GM18508 (cell line): Measurements from ENCODE around the gene PIRT.
"Not testable (repeated sequence)": the region's sequence is repeated elsewhere in the genome, so short reads cannot be mapped to it uniquely, and the experiment has no call there.

Source experiments
- ATAC-seq: cut with Tn5 transposase; IDR thresholded peaks from one replicate; pipeline ENCODE4 v1.9.1; 2021; ENCODE audit warnings: moderate number of reproducible peaks; ENCODE audit not compliant: insufficient read depth, unreplicated experiment

PIRT gene

DNA sequence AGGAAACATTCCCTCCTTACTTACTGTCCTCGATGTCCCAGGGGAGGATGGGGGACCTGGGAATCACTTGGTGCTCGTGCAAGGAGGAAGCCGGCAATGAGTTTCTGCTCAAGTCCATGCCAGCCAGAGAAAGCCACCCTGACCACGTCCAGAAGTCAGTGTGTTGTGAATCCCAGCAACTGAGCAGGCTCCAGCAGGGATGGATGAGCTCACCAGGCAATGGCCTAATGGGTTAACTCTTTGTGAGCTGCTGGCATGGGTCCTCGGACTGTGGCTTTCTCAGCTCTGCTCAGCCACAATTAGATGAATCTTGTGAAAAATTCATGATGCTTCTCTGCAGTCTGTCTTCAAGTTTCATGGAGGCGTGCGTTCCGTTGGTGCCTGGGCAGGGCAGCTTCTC is at the start of gene PIRT:
PIRT (minus strand) TSS at position 167 of the 400 bp plus-strand sequence. CDS start 12,442 bp downstream, outside the sequence.
- ATAC-seq = no peak

DNA sequence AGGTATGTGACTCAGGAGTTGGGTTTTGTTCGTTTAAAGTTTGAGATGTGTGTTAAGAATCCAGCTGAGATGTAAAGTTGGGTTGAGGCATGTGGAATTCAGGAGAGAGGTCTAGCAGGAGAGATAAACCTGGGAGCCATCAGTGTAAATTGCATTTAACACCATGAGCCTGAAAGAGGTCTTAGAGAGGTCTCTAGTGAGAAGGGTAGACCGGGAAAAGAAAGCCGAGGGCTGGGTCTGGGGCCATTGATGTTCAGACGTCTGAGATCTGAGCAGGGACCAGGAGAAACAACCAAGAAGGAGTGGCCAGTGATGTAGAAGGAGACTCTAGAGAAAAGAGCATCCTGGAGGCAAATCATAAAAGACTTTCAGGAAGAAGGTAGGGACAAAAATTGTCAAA is 44.1 kb upstream of the PIRT start:
- no peak for ATAC-seq

DNA sequence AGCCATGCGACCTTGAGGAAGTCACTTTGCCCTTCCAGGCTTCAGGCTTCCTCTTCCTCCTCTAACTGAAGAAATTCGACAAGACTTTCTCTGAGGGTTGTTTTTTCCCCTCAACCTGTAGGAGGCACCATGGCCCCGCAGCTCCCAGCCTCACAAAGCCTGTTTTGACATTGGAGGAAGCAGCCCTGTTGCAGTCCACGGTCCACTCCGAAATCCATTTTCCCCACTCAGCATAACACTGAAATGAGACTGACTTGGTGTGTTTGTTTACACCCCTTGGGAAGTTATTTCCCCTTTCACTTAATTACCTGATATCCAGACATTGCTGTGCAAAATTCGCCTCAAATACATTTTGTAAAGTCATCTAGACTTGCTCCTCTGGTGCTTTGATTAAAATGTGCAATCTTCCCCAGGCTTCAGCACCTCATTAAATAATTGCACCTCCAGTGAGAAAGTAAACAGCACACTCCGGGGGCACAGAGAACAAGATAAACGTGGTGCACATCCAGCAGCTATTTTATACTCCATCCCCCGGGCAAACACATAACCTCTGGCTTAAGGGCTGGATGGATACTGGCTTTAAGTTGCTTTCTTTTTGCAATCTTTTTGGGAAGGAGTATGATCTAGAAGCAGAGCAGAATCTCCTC is 41.4 kb upstream of the PIRT start:
- no peak for ATAC-seq

DNA sequence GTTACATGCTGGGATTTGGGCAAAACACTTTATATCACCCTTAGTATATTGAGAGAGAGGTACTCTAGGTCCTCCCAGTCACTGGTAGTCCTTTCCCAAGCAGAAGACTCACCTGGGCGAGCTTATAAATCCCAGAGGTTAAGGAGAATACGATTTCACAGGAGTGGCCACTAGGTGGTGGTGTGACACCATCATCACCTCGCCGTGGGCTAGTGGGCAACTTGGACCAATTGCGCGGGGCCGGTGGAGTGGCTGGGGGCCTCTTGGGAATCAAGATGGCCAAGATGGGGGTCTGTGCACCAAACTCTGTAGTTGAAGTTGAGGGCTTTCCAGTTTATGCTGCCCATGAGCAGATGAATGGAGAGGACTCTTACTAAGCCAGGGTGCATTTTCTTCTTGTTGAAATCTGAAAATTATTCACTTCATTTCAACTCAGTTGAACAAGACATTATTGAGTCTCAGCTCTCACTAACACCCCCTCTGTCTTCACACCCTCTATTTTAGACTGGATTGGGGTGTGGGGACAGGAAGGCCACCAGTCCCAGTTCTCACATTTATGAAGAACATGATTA is 38.2 kb upstream of the PIRT start:
- ATAC-seq = no peak

DNA sequence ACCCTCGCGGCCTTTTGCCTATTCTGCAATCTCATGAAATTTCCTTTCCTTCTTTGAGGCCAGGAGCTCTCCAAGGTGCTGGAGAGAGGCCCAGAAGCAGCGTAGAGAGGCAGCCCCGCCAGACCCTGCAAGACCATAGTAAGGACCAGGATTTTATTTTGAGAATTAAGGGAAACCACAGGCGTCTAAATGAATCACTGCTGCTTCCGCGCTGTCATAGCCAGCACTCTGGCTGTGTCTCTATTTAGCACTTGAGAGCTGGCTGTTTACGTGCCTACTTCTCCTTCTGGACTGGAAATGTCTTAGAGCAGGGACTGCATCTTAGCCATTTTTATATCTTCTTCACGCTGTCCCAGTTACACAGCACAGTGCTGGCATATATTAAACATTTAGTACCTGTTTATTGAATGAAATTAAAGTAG is 37.6 kb upstream of the PIRT start:
- ATAC-seq = no peak

DNA sequence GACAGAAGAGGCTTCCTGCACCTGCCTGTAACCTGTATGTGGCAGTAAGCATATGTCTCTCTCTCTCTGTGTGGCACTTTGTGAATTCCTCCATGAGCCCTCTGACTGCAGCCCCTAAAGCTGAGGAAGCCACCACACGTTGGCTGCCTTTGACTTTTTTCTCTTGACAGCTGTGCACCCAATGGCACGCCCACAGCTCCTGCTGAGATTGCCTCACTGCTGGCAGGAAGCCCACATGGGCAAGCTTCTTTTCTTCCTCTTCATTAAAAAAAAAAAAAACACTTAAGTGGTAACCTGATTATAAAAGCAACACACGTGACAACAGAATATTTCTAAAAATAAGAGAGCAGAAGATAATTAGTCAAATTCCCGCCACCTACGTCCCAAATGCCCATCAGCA is 34.0 kb upstream of the PIRT start:
- ATAC-seq = no peak

DNA sequence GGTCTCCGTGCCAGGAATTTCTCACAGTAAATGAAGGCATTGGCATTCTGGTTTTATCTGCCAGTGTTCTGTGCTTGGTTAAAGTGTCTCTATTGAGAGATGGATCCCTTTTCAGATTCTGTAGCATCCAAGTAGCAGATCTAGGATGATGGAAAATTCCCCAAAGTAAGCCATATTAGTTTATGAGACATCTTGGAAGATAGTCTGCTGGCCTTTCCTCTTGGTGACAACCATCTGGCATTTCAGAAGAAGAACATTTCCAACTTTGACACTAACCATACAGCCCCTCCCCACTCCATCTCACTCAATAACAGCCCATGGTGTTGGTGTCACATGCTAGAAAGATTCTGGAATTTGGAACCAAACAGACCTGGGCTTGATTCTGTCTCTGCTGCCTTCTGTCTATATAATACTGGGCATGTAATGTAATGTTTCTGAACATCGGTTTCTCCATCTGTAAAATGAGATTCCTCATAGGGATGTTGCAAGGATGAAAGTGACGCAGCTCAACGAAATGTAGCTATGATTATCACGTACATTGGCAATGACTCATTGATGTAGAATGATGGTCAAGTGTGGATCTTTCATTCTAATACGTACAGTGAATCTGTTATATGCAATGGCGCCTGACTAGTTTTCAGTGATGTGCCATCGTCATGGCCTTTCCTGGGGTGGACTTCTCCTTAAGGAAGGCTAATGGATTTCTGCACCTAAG is 32.6 kb upstream of the PIRT start:
- no peak for ATAC-seq

DNA sequence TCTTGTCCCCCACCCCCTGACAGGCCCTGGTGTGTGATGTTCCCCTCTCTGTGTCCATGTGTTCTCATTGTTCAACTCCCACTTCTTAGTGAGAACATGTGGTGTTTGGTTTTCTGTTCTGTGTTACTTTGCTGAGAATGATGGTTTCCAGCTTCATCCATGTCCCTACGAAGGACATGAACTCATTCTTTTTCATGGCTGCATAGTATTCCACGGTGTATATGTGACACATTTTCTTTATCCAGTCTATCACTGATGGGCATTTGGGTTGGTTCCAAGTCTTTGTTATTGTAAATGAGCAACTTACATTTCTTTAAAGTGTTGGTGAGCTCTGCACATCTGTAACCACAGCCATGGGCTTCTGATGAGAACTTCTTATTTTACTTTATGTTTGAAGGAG is 30.9 kb upstream of the PIRT start:
- ATAC-seq = not testable (repeated sequence)

DNA sequence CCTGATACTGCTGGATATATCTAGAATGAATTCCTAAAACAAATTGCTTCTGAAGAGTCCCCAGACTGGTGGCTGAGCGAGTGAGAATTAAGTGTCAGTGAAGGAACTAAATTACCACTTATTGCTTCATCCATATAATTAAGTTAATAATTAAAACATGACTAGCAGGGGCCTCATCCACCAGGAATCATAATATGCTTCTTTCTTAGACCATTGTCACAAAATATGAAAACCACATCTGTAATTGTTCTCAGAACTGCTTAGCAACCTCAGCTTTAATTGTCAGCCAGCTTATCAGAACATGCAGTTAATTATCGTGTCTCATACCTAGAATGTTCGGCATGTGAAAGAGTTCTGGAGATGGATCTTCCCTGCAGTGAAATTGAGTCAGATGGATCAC is 21.2 kb upstream of the PIRT start:
- no peak for ATAC-seq

DNA sequence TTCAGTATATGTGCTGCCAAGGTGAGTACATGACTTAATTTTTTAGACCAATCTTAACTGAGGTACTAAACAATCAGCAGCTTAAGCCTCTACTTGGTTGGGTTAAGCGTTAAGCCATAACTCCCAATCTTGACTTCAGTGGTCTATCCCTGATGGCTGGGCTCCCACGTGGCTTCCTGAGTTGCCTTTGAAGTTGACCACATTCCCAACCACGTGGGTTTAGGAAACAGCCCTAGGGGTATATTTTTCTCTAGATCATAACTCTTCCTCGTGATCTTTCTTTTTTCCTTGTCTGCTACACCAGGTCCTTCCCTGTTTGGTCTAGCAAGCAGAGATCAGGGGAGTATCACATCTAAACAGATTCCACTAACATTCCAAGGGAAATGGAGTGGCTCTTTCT is 20.1 kb upstream of the PIRT start:
- ATAC-seq = no peak

DNA sequence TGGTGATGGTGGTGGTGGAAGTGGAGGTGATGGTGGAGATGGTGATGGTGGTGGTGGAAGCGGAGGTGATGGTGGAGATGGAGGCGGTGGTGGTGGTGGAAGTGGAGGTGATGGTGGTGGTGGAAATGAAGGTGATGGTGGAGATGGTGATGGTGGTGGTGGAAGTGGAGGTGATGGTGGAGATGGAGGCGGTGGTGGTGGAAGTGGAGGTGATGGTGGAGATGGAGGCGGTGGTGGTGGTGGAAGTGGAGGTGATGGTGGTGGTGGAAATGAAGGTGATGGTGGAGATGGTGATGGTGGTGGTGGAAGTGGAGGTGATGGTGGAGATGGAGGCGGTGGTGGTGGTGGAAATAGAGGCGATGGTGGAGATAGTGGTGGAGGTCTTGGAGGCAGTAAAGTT is 8.7 kb upstream of the PIRT start:
- not testable (repeated sequence) for ATAC-seq

DNA sequence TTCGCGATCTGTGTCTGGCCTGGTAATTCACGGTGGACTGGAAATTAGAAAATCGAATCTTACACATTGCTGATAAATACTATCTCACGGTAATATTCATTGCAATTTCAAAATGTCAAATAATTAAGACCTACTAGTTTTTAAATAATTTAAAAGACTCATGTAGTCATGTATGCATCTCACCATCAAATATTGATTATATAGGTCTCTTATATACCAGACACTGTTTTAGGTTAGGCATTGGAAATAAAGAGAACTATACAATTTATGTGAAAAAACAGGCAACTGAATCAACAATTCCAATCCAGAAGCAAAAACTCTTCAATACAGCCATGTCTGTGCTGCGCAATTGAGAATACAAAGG is 7.5 kb upstream of the PIRT start:
- no peak for ATAC-seq

DNA sequence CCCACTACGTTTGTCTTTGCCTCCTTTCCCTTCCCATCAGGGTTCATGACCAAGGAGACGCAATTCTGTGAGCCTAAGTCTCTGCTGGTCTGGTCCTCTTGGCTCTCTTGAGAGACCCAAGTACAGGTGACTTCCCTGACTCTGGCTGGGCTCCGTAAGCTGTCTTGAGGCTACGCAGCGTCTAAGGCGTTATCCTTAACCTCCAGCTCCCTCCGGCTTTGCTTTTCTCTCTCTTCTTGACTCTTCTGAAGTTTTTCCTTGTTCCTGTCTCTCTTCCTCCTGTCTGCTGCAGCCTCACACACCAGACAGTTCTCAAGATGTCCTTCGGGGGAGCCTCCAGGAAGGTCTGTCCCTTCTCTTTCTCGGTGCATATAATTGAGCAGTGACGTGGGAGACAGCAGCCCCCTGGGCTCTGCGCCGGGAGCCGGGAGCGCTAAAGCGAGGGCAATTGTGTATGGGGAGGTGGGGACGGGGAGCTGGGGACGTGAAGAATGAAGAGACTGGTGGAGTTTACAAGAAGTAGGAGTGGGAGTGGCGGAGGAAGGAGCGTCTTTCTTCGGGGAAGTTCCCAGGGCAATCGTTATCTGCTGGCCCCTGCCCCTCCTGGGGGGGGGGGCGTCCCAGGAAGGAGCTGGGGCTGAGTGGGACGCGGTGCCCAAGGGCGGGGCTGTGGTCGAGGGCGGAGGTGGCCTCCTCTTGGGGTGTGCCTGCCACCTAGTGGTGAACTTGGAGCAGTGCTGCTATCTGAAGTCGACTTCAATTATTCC is 6.9 kb upstream of the PIRT start:
- peak; percentile 61 for ATAC-seq

DNA sequence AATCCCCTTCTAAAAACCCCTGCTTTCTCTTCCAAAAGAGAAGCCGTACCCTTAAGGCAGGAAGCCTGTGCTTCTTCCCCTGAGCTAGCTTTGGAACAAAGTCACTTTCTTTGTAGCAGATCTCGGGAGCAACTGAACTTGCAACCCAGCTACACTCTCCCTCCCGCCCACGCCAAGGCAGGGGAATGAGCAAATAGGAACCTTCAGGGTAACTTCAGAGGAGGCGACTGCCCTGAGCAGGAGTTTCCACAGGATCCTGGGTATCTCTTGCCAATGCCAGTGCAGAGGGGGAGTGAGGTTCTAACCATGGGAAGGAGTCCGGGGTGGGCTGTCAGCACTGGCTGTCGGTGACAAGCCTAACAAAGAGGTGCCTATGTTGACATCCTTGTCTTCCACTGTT is 5.9 kb upstream of the PIRT start:
- ATAC-seq = no peak

DNA sequence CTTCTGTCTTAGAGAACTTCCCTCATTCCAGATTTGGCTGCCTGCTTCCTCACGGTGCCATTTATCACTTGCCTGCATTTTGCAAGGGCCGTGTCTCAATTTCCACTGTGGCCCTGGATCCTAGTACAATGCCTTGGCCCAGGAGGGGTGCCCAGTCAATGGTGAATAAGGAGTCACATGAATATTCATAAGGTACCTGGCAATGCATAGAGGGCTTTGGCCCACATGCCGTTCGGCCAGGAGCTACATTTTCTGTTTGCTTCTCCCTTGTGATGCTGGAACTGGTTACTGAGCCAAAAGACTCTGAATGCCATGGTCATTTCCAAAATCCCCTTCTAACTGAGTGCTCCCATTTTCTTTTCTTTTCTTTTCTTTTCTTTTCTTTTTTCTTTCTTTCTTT is 4.8 kb upstream of the PIRT start:
- ATAC-seq = no peak

DNA sequence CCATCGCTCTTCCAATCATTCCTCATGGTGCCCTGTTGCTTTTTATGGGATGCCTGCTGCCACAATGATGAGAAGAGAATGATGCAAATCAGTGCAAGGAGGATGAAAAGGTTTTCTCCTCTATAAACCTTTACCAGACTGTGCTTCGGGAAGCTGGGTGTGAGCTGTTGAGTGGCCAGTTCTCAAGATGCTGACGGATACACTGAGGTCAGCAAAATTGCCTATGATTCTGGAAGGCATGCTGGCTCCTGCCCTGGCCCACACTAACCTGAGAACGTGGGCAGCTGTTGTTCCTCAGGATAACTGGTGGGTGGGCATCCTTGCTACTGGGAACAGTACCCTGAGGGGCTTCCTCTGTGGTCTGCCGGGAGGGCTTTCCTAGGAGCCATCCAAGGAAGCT is 795 bp upstream of the PIRT start:
- no peak for ATAC-seq

DNA sequence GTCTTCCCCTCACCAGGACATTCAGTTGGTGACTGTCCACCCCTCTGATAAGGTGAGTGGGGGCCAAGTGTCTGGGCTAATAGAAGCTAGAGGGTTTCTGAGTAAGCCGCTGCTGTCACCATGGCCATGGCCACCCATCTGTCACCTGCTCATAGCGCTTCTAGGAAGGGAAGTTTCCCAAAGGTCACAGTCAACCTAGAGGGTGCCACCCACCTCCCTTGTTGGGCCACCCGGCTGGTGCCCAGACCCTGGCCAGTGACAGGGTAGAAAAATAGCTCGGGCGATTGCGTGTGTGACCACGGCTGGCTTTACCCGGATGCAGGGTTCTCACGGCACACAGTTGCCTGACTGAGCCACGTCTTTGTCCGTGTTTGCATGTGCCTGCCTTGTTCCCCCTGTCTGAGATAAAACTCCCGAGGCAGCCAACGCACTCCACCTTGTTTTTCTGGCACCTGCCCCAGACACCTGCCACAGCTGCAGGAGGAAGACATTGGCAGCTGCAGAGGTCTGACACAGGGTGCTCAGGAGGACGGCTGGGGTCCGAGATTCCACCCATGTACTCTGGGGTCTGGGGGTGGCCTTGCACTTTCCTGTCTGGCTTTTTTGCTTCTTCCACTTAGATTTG is 809 bp downstream of the PIRT start:
- no peak for ATAC-seq

DNA sequence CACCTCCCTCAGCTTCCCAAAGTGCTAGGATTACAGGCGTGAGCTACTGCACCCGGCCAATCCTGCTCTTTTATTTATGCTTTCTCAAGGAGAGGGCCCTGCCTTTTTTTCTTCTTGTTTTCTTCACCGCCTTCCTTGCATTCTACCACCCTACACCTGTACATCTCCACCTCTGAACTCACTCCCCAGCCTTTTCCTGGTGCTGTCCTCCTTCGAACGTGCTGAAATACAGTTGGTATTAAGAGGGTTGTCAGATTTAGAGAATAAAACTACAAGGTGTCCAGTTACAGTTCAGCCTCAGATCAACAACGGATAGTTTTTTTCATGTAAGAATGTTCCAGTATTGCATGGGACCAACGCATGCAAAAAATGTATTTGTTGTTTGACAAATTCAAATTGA is 1.7 kb downstream of the PIRT start:
- ATAC-seq = no peak

DNA sequence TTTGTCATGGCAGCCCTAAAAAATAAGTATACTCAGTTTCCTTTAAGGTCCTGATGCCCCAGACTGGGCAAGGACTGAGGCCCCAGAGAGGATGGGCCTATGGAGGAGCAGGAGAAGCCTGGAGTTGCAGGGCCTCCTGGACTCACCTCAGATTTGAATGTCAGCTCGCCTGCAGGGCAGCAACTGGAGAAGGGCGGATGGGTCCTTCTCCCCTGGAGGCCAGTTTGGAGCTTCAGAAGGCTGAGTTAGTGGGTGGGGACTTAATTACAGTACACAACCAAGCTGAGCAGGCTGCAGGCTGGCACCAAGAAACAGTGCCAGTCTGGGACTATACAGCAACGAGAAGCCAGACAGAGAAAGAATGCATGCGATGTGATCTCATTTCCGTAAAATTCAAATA is 6.2 kb downstream of the PIRT start:
- no peak for ATAC-seq

DNA sequence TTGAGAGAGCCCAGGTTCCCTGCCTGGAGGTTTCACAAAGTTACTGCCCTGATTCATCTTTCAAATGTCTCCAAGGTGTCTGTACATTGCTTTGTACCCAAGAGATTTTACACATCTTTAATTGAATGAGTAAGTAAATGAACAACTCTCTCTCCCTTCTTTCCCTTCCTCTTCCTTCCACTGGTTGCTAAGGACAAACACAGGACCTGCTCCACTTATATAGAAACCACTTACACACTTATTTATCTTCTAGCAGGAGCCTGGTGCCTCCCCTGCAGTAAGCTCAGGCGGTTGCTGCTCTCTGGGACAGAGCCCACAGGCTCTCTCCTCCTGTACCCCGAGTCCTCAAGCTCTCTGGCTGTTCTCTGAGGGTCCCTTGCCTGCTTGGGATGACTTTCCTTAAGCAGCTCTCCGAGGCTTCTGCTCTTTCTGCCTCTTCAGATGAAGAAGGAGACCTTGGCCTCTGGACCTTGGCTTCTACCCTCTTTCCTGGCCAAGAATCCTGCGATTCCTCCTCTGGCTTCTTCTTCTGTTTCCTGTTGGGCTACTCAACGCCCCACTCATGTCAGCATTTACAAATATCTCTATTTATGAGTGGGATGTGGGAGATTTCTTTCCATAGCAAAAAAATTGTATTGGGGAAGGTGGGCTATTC is 9.9 kb downstream of the PIRT start:
- no peak for ATAC-seq
